Erythroblast (primary cell): ENCODE measurements around the gene TRPM3.

ENCODE experiments used
- DNase-seq, 2 experiments: peaks; one replicate each; lab custom pipeline; 2025; lab: John Stamatoyannopoulos, UW
- GATA1 ChIP-seq: IDR thresholded peaks from 2 replicates; pipeline ENCODE4 v1.6.1; 2011; ENCODE audit warnings: low read depth, mild to moderate bottlenecking, control low read depth, low read length, moderate library complexity
- POLR2A ChIP-seq: IDR thresholded peaks from 2 replicates; pipeline ENCODE4 v1.6.1; 2011; ENCODE audit warnings: mild to moderate bottlenecking, low read length

The TRPM3 gene

DNA sequence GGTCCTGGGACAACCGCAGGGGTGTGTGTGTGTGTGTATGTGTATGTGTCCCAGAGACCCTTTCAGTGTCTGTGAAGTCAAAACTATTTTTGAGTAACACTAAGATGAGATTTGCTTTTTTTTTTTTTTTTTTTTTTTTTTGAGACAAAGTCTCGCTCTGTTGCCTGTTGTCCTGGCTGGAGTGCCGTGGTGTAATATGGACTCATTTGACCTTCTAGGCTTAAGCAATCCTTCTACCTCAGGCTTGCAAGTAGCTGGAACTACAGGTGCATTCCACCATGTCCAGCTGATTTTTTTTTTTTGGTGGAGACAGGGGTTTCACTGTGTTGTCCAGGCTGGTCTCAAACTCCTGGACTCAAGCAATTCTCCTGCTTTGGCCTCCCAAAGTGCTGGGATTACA lies 609.6 kb downstream of the TRPM3 start:
- DNase-seq = no peak
- no peak for TF ChIP-seq GATA1
- TF ChIP-seq POLR2A = no peak

DNA sequence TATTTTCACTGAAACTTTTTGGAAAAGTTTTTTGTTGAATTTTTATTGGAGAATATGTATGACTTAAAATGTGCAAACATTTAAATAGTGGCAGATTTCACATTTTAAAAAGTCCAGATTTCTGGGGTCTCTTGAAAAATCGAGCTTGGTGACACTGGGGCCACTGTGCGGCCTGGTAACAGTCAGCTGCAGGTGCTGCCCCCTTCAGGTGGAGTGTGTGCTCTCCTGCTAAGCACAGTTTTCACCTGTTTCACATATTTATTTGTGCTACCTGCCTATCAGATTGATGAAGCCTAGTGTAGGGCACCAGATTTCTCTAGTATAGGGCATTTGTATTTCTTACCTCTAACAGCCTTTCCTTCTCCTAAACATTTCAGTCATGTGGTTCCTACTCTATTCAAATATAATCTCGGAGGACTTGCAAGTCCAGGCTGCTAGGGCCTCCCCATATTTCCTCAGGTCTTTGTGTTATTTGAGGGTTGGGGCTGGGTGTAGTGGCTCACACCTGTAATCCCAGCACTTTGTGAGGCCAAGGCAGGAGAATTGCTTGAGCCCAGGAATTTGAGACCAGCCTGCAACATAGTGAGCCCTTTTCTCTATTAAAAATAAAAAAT lies 611.2 kb downstream of the TRPM3 start:
- peak; percentile 58 to 73 for DNase-seq
- TF ChIP-seq GATA1 (no peak), POLR2A (no peak)

DNA sequence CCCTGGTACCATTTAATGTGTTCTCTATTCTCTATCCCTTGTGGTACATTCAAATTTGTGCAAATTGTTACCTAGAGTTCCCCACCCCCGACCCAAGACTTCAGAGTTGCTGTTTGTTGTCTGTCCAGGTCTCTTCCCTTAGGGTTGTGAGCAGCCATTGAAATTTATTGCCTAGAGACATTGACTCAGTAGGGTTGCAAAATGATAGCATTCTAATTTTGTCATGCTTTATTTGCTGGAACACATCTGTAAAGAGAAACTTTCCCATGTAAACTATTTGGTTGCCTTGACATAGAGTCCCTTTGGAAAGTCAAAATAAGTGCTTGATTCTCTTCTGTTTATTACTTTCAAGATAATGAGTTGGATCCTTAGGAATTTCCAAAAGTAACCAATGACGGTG lies 615.3 kb downstream of the TRPM3 start:
- no peak for DNase-seq
- TF ChIP-seq GATA1 = no peak
- TF ChIP-seq POLR2A = no peak

DNA sequence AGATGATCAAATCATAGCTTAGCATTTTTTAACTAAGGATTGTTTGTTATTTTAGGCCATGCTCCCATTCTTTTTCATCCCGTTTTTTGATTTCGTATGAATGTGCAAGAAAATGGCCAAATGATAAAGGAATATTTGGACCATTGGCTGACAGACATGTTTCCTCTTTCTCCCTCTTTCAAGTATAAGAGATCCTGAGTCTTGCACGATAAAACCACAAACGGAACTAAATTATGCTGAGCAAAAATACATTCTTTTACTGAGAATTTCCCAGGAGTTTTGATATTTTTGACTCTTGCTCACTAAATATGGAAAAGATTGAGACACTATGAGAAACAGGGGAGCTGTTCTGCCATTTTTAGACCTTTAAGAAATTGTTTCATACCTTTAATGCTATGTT lies 616.6 kb downstream of the TRPM3 start:
- no peak for DNase-seq
- TF ChIP-seq GATA1 (no peak), POLR2A (no peak)

DNA sequence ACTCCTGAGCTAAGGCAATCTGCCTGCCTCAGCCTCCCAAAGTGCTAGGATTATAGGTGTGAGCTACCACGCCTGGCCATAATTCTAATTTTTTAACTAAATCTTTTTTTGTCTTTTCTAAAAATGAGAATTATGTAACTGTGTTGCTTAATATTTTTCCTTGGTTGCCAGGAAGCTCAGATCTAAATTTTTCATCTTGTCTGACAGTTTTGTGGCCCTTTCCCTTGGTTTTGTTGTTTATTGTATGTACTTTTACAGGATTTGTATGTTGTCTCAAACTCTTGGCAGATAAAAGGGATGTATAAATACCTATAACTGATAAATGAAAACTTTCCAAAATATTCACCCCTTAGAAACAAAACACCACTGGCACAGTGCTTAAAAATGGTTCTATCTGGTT lies 618.7 kb downstream of the TRPM3 start:
- no peak for DNase-seq
- no peak for TF ChIP-seq POLR2A
- no peak for TF ChIP-seq GATA1

DNA sequence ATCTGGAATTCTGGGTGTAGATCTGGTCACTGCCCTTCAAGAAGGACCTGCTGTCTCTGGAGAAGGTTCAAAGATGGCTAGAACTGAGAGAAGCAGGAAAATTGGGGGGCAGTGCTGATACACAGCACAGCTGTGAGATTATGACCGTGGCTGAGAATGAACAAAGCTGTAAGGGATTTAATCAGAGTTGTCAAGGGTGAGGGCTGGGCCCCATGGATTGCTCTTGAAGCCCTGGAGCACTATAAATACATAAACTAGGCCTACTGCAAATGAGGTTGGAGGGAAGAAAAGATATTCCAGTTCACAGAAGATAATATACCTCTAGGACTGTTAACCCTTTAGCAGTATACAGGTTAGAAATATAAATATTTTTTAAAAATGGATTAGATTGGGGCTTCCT lies 620.6 kb downstream of the TRPM3 start:
- no peak for TF ChIP-seq GATA1
- no peak for TF ChIP-seq POLR2A
- DNase-seq = no peak

DNA sequence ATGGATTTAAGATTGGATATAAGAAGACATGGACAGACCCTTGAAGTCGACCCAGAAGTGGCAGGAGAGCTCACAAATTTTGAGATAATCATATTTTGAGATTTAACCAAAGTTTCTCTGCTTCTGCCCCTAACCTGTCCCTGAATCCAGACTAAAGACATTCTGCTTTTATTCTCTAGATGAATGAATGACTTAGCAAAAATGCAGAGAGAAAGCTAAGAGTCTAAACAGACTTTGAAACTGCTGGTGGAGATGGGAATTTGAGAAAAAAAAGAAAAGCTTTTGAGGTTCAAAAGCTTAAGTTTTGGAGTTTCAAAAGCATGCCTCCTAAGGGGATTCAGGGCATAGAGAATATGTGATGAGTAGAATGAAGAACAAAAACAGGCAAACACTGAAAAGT lies 621.8 kb downstream of the TRPM3 start:
- TF ChIP-seq GATA1 = no peak
- TF ChIP-seq POLR2A = no peak

DNA sequence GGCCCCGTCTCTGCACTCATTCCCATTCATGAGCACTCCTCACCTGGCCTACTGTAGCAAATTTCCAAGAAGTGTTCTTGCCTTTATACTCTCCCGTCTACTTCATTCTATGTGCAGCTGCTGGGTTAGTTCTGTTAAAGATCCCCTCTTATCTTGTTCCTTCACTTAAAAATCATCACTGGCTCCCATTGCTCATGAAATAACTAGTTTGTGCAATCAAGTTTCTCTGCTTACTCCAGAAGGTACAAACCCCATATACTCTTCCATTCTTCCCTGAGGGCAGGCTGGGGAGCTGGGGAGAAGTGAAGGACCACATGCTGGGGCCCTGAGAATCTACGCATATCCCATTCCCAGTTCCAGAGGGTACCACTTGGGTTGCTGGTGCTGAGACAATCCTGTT lies 622.6 kb downstream of the TRPM3 start:
- no peak for DNase-seq
- no peak for TF ChIP-seq GATA1
- TF ChIP-seq POLR2A = no peak

More for the DNA sequence above, 621.8 kb downstream of the TRPM3 start:
- DNase-seq = no peak

DNA sequence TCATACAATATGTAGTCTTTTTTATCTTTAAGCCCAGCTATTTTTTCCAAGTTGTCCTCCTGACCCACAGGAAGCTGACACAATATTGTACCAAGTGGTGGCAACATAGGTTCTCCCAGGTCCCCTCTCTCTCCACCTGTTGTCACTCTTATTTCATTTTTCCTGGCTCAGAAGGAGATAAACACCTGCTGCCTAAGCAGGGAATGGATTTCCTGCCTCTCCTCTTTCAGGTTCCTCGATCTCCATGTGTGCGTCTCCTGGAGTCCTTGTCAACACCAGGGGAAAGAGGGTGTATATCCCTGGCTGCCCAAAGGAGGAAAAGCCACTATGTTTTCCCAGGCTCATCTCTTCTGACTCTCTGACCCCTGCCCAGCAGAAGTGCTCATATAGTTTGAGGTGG lies 625.2 kb downstream of the TRPM3 start:
- DNase-seq = no peak
- TF ChIP-seq POLR2A (no peak), GATA1 (no peak)

DNA sequence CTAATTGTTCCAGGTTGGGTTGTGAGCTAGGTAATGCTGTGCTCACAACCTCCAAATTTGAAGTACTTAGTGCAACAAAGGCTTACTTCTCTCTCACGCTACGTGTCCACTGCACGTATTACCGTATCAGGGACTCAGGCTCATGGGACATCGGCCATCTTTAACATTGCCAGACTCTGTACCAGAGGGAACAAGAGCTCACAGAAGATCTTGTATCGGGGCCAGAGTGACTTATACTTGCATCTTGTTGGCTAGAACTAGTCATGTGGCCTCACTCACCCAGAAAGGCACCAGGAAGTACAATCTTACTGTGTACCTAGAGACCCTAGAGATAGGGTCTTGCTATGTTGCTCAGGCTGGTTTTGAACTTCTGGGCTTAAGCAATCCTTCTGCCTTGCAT lies 625.9 kb downstream of the TRPM3 start:
- no peak for DNase-seq
- TF ChIP-seq POLR2A (no peak), GATA1 (no peak)

DNA sequence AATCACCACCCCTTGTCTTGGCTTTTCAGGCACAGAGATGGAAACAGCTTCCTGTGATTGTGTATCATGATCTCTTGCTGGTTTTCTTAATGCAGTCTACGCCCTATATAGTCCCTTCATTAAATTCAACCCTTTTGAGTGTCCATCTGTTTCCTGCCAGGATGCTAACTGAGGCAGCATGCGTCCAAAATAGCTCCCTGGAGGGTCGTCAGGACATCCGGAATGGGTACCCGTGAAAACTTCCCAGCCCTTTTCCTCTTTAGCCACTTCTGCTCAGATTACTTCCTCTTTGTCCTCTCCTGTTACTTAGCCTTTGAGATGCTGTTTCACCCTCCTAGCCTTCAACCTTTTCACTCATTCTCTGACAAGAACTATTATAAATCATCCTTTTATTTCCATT lies 627.2 kb downstream of the TRPM3 start:
- TF ChIP-seq POLR2A = no peak
- TF ChIP-seq GATA1 = no peak
- DNase-seq = no peak

DNA sequence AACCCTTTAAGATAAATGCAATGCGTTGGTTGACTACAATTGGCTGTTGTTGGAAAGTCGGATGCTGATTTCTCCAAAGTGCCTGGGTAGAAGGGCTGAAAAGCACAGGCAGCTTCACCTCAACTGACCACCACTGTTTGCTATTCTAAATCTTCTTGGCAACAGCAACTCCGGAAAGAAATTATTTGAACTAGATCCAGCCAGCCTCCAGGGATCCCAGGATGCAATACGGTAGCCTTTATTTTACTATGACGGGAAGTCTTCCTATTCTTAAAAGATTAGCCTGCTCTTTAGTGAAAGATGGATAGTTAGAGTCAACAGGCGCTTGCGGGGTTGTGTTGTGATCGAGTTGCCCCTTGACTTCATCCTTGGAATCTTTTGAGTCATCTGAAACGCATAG lies 628.4 kb downstream of the TRPM3 start:
- TF ChIP-seq GATA1 = no peak
- no peak for TF ChIP-seq POLR2A
- DNase-seq = no peak

DNA sequence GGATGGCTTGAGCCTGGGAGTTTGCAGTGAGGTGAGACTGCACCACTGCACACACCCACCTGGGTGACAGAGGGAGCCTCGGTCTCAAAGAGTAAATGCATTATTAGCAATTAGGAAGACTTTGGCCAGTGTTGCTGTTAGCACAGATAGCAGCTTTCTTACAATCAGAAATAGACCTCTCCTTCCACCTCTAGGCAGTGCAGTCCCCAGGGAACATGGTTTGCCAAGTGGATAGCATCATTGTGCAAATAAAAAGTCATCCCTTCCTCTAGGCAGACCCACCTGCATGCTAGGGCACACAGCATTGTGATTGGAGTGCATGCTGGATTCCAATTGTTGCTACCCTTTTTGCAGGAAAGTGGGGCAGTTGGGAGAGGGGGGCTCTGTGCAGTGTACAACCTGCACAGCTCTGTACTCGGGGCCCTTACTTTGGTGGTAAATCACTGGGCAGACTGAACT lies 629.1 kb downstream of the TRPM3 start:
- no peak for DNase-seq
- TF ChIP-seq GATA1 (no peak), POLR2A (no peak)

DNA sequence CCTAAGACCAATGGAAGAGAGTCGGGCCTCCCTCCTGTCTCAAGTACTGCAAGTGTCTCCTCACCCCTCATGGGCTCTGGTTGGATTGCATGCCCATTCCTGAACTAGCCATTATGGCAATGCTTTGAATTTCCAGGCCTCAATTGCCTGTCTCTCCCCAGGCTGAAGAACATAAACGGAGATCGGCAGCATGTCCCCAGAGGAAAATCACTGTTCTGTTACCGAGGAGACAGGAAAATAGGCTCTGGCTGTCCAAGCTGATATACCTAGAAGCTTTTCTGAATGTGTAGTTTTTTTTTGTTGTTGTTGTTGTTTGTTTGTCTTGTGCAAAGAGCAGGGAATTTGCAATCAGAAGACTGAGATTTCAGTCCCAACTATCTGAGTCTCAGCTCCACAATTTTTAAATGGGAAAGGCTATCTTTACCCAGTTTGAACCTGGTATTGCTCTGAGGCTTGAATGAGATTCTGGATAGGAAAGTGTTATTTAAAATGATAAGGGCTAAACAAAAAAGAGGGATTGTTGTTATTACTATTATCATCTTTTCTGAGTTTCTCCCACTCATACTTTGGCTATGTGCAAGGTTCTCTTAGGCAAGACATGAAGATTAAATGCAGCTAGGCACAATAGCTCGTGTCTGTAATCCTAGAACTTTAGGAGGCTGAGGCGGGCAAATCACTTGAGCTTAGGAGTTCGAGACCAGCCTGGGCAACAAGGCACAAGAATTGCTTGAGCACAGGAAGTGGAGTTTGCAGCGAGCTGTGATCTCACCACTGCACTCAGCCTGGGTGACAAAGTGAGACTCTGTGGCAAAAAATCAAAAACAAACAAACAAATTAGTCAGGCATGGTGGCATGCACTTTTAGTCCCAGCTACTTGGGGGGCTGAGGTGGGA lies 629.7 kb downstream of the TRPM3 start:
- TF ChIP-seq GATA1 (no peak), POLR2A (no peak)
- no peak for DNase-seq

DNA sequence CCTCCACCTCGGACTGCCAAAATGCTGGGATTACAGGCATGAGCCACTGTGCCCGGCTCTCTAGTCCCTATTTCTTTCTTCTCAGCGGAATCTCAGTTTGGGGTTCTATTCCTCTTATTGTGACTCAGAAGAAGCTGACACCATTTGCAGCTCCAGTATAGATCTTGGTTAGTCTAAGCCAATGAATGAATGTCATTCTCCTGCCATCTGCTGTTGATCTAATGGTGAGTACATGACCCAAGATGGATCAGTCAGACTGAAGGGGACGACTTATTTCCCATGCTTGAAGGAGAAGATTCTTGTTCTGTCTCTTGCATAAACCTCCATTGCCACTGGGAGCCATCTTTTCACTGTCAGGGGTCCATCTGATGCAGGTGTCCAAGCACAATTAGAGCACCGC lies 630.9 kb downstream of the TRPM3 start:
- peak in 1 of 2 experiments; percentile 25 for DNase-seq
- TF ChIP-seq GATA1 = no peak
- TF ChIP-seq POLR2A = no peak

DNA sequence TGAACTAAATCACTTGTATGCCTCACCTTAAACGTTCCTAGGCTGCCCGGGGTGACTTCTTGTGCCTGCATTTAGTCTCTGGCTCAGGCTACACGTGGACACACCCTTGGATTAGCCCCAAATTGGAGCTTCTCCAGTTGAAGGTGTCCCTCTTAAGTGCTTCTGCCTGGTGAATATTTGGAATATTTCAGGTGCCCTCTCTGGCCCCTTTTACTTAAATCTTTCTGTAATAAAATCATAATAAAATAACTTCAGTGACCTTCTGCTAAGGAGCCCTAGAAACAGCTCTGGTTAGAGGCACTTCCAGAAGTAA lies 632.7 kb downstream of the TRPM3 start:
- DNase-seq = peak; percentile 28 to 51
- no peak for TF ChIP-seq GATA1
- TF ChIP-seq POLR2A = no peak
